OCI-LY7 (cell line): Measurements from ENCODE around the gene LACRT.

Experiments used
- EZH2phosphoT487 ChIP-seq: fragments of 200-600 bp; sonication (generic); IDR thresholded peaks from 2 replicates; pipeline ENCODE4 v1.6.1; 2018; ENCODE audit warnings: low read depth, borderline replicate concordance, mild to moderate bottlenecking, mixed run types, antibody characterized with exemption, low read length, moderate library complexity, mixed read lengths
- TF ChIP-seq, protein P1 (sequence below): fragments of 200-600 bp; sonication (generic); conservative IDR thresholded peaks from 2 replicates; pipeline ENCODE4 v1.5.1; 2014; ENCODE audit warnings: mild to moderate bottlenecking, antibody characterized with exemption, low read length, moderate library complexity, mixed read lengths

DNA sequence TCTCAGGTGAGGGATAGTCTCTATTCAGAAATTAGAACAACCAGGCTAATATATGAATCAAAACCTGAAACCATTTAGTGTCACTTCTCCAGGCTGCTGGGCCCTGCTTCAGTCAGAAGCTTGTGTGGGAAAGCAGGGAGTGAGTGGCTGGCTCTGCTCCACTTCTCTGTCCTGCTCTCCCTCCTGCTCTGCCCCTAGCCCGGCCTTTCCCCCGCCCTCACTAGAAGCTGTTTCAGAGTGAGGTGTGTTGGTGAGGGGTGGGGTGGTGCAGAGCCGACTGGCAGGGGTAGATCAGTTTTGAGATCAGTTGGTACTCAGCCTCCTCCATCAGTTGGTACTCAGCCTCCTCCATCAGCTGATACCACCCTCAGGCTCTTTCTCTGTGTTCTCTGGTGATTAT, 39.2 kb downstream of the LACRT start:
- TF ChIP-seq, protein P1, sequence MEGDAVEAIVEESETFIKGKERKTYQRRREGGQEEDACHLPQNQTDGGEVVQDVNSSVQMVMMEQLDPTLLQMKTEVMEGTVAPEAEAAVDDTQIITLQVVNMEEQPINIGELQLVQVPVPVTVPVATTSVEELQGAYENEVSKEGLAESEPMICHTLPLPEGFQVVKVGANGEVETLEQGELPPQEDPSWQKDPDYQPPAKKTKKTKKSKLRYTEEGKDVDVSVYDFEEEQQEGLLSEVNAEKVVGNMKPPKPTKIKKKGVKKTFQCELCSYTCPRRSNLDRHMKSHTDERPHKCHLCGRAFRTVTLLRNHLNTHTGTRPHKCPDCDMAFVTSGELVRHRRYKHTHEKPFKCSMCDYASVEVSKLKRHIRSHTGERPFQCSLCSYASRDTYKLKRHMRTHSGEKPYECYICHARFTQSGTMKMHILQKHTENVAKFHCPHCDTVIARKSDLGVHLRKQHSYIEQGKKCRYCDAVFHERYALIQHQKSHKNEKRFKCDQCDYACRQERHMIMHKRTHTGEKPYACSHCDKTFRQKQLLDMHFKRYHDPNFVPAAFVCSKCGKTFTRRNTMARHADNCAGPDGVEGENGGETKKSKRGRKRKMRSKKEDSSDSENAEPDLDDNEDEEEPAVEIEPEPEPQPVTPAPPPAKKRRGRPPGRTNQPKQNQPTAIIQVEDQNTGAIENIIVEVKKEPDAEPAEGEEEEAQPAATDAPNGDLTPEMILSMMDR = no peak
- TF ChIP-seq EZH2phosphoT487 = no peak
